ENCODE results near the gene LHX4. TPM values are rescaled to one million over a fixed set of nuclear protein-coding genes. Genes with fewer than 3 reads are reported as not detected.

Gene LHX4
- total and polyA plus RNA-seq, 7 donors = 0.44 to 0.92 (median 0.60) TPM; not detected in 4

GRCh38 chr1:180248176-180248575 lies 18.1 kb downstream of the LHX4 start:
- no peaks in the 10 kb centered on the region for H3K4me1 ChIP-seq
- intact Hi-C loops (cut with DNase I) = no loop called here
- H3K27me3 ChIP-seq = peaks cover 3 to 32% (median 12%) of the 10 kb centered on the region in 3 donors
- no peaks in the 10 kb centered on the region for H3K36me3 ChIP-seq
- 94% methylated on average over 7 of the region's 7 CpGs for WGBS, 2 donors
- peak; percentile 52 for DNase-seq
- no peak overlapping the region for H3K4me3 ChIP-seq
- TF ChIP-seq POLR2A (IDR thresholded peaks at IDR 0.05) = no peak
- no peak overlapping the region for H3K27ac ChIP-seq
- no peaks in the 10 kb centered on the region for H3K9me3 ChIP-seq

DNA sequence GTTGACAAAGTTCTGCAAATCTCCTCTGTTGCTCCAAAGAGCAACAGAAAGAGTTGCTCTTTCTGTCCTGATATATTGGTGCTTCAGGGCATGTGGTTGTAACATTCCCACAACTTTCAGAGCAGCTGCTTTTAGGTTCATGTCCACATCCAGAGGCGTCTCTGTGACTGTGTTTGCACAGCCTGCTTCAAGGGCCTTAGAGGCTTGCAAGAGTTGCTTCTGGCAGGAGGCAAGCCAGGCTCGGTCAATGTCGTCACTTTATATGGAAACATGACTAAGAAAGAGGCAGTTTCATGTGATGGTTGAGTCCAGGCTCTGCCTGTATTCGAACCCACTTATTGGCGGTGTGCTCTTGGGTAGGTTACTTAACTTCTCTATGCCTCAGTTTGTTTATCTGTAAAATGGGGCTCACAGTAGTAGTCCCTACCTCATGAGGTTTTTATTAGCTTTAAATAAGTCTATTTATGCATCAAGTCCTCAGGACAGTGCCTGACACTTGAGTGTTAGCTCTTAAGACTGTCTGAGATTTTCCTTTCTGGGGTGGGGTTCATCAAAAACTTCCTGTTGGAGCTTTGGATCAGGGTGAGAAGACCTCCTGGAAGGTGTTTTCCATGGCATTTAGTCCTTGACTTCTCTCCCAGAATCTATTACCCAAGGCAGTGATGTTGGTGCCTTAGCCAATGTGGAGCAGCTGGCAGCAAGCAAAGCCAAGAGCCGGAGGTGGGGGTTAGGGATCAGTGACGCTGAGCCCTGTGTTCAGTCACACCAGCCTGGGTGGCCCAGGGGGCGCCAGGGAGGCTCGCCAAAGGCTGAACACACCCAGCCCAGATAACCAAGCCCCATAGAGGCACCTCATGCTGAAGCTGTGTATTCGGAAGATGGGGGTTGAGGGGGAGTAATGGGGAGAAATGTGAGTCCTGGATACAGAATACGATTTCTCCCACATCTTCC lies 18.9 kb downstream of the LHX4 start:
- no peak overlapping the region for H3K4me3 ChIP-seq
- peak; percentile 53 for DNase-seq
- no peak for TF ChIP-seq POLR2A (IDR thresholded peaks at IDR 0.05)
- TF ChIP-seq, protein P1, sequence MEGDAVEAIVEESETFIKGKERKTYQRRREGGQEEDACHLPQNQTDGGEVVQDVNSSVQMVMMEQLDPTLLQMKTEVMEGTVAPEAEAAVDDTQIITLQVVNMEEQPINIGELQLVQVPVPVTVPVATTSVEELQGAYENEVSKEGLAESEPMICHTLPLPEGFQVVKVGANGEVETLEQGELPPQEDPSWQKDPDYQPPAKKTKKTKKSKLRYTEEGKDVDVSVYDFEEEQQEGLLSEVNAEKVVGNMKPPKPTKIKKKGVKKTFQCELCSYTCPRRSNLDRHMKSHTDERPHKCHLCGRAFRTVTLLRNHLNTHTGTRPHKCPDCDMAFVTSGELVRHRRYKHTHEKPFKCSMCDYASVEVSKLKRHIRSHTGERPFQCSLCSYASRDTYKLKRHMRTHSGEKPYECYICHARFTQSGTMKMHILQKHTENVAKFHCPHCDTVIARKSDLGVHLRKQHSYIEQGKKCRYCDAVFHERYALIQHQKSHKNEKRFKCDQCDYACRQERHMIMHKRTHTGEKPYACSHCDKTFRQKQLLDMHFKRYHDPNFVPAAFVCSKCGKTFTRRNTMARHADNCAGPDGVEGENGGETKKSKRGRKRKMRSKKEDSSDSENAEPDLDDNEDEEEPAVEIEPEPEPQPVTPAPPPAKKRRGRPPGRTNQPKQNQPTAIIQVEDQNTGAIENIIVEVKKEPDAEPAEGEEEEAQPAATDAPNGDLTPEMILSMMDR (IDR thresholded peaks at IDR 0.05) = no peak
- TF ChIP-seq POLR2AphosphoS5 (IDR thresholded peaks at IDR 0.05) = no peak
- TF ChIP-seq EP300 (IDR thresholded peaks at IDR 0.05) = no peak
- H3K9me3 ChIP-seq = no peaks in the 10 kb centered on the region
- WGBS, 2 donors = 70 to 80% methylated on average over 11 of the region's 11 CpGs
- intact Hi-C loops (cut with DNase I) = no loop called here
- H3K4me1 ChIP-seq = no peaks in the 10 kb centered on the region
- peaks cover 8 to 39% (median 20%) of the 10 kb centered on the region in 3 donors for H3K27me3 ChIP-seq
- H3K27ac ChIP-seq = no peak overlapping the region
- no peaks in the 10 kb centered on the region for H3K36me3 ChIP-seq

GRCh38 chr1:180249725-180250498 lies 19.8 kb downstream of the LHX4 start:
- Histone ChIP-seq H3K27me3 (peaks cover 15 to 43% (median 27%) of the 10 kb centered on the region in 3 donors), H3K9me3 (no peaks in the 10 kb centered on the region), H3K36me3 (no peaks in the 10 kb centered on the region), H3K27ac (no peak overlapping the region), H3K4me1 (no peaks in the 10 kb centered on the region), H3K4me3 (no peak overlapping the region)
- intact Hi-C loops (cut with DNase I) = loop anchor here (5.0 kb wide), 1 partner anchor 232 kb away; no protein-coding TSS in a partner anchor
- peak; percentile 41 for DNase-seq
- WGBS, 2 donors = 67 to 88% methylated on average over 13 of the region's 13 CpGs
- TF ChIP-seq, protein P1 (IDR thresholded peaks at IDR 0.05) = no peak
- TF ChIP-seq EP300 (IDR thresholded peaks at IDR 0.05) (no peak), POLR2A (IDR thresholded peaks at IDR 0.05) (no peak), POLR2AphosphoS5 (IDR thresholded peaks at IDR 0.05) (no peak)

GRCh38 chr1:180250499-180250770 lies 20.4 kb downstream of the LHX4 start:
- Histone ChIP-seq H3K4me1 (no peaks in the 10 kb centered on the region), H3K9me3 (no peaks in the 10 kb centered on the region), H3K27me3 (peaks cover 15 to 44% (median 27%) of the 10 kb centered on the region in 3 donors), H3K27ac (no peak overlapping the region), H3K36me3 (no peaks in the 10 kb centered on the region), H3K4me3 (no peak overlapping the region)
- intact Hi-C loops (cut with DNase I) = loop anchor here (5.0 kb wide), 1 partner anchor 232 kb away; no protein-coding TSS in a partner anchor
- WGBS, 2 donors = 80 to 90% methylated on average over 7 of the region's 7 CpGs
- DNase-seq = no peak
- TF ChIP-seq EP300 (IDR thresholded peaks at IDR 0.05) (no peak), POLR2AphosphoS5 (IDR thresholded peaks at IDR 0.05) (no peak), POLR2A (IDR thresholded peaks at IDR 0.05) (no peak)
- TF ChIP-seq, protein P1 (IDR thresholded peaks at IDR 0.05) = no peak
